Activated CD4-positive, CD25-positive, alpha-beta regulatory T cell treated with anti-CD3 and anti-CD28 coated beads, Interleukin-2, amount 50 U/mL, for 16 hours (primary cell): Measurements from ENCODE around the gene TNS2.

Source experiments
- DNase-seq: peaks from one replicate; pipeline ENCODE4 v3.0.0-alpha.2; 2020; ENCODE audit warnings: low read depth, low spot score

TNS2 gene

GRCh38 chr12:53056296-53056695 lies 6.4 kb downstream of the TNS2 start:
- no peak for DNase-seq

- DNase-seq = no peak
Measured at GRCh38 chr12:53056901-53057300, 7.0 kb downstream of the TNS2 start.

- no peak for DNase-seq
Measured at GRCh38 chr12:53057816-53058500, 8.1 kb downstream of the TNS2 start.

GRCh38 chr12:53058674-53059433 lies 9.0 kb downstream of the TNS2 start:
- no peak for DNase-seq

GRCh38 chr12:53059434-53060063 lies 9.7 kb downstream of the TNS2 start:
- DNase-seq = no peak

GRCh38 chr12:53060064-53060720 lies 10.3 kb downstream of the TNS2 start:
- no peak for DNase-seq

GRCh38 chr12:53060721-53061276 lies 10.9 kb downstream of the TNS2 start:
- DNase-seq = no peak

- no peak for DNase-seq
Measured at GRCh38 chr12:53061404-53062010, 11.6 kb downstream of the TNS2 start.

- no peak for DNase-seq
Measured at GRCh38 chr12:53062011-53062961, 12.4 kb downstream of the TNS2 start.

- no peak for DNase-seq
Measured at GRCh38 chr12:53062977-53063707, 13.3 kb downstream of the TNS2 start.

GRCh38 chr12:53063708-53064612 lies 14.1 kb downstream of the TNS2 start:
- no peak for DNase-seq

- DNase-seq = no peak
Measured at GRCh38 chr12:53064613-53065436, 15.0 kb downstream of the TNS2 start.

GRCh38 chr12:53065470-53065869 lies 15.6 kb downstream of the TNS2 start:
- no peak for DNase-seq

GRCh38 chr12:53065975-53066931 lies 16.4 kb downstream of the TNS2 start:
- DNase-seq = peak; percentile 42

GRCh38 chr12:53067074-53067992 lies 17.5 kb downstream of the TNS2 start:
- DNase-seq = no peak
